SH-SY5Y (cell line): ENCODE data around the gene SREK1.

ENCODE experiments used
- GATA2 ChIP-seq: IDR thresholded peaks from 2 replicates; pipeline ENCODE4 v1.6.1; 2011; ENCODE audit warnings: mild to moderate bottlenecking, low read depth, low read length
- GATA3 ChIP-seq: IDR thresholded peaks from 2 replicates; pipeline ENCODE4 v1.6.1; 2011; ENCODE audit warnings: low read depth, mild to moderate bottlenecking, low read length, moderate library complexity

DNA sequence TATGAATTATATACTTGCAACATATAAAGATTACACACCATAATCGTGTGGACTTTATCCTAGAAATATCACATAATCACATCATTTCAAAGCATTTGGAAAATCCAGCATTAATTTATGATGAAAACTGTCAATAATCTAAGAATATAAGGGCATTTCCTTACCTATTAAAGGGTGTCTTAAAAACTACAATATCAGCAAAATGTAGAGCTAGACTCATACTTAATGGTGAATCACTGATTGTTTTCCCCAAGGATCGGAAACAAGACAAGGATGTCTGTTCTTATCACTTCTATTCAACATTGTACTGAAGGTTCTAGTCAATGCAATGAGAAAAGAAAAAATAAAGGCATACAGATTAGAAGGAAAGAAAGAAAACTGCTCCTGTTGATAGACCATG, 8.0 kb upstream of the SREK1 start:
- TF ChIP-seq GATA3 (no peak), GATA2 (no peak)
